HCT116 (cell line): Measurements from ENCODE around the gene POMT1.

ENCODE experiments used
- CTCF ChIP-seq, 3 experiments: fragments of 200-600 bp in 1 of 3; sonication (generic) in 1 of 3; IDR thresholded peaks in 2 of 3; conservative IDR thresholded peaks in 1 of 3; 2 replicates each; pipeline ENCODE4 v1.5.1; 2012 to 2017; ENCODE audit warnings: low read depth in 2 of 3, low read length in 2 of 3, antibody characterized with exemption in 1 of 3, borderline replicate concordance in 1 of 3, control low read depth in 1 of 3, mild to moderate bottlenecking in 1 of 3, mixed read lengths in 1 of 3, mixed run types in 1 of 3, moderate library complexity in 1 of 3; ENCODE audit not compliant: insufficient read depth in 1 of 3
- JUND ChIP-seq: IDR thresholded peaks from 2 replicates; pipeline ENCODE4 v1.6.1; 2012
- RAD21 ChIP-seq: IDR thresholded peaks from 2 replicates; pipeline ENCODE4 v1.6.1; 2012; ENCODE audit warnings: low read depth, mild to moderate bottlenecking
- SRF ChIP-seq: IDR thresholded peaks from 2 replicates; pipeline ENCODE4 v1.6.1; 2012; ENCODE audit warnings: low read depth

- TF ChIP-seq RAD21 (no peak), CTCF (IDR thresholded peaks at IDR 0.05 in 2 of 3, conservative IDR thresholded peaks at IDR 0.05 in 1 of 3; ENCODE audit: borderline replicate concordance in 1 of 3, insufficient read depth in 1 of 3, low read depth in 2 of 3, low read length in 2 of 3) (no peak), SRF (no peak), JUND (no peak)
These were observed 8.7 kb downstream of the POMT1 start for GRCh38 chr9:131511416-131511815.
